ENCODE measurements around the gene LRRC31.

LRRC31 gene

DNA sequence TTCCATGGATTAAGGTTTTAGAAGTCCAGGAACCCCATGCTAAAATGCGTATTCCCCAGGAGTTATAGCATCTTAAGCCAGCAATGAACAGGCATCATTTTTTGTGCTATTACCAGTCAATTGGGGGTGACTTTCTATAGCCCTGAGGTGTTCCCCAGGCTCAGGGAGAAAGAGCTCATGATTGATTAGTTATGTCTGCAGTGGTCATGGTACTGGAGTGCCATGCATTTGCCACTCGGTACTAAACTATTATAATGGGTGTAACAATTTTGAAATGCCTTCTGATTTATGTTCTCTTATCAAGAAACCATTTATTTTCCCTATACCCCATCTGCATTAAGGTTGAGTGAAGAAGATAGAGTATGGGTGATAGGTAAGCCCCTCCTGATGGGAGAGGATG lies 11.9 kb downstream of the LRRC31 start:
- TF ChIP-seq NFIC (IDR thresholded peaks at IDR 0.05) (no peak), EGR1 (IDR thresholded peaks at IDR 0.05) (no peak), YY1 (IDR thresholded peaks at IDR 0.05; ENCODE audit: low read depth) (no peak), FOXM1 (IDR thresholded peaks at IDR 0.05; ENCODE audit: borderline replicate concordance, low read depth) (no peak), ZBTB7A (IDR thresholded peaks at IDR 0.05; ENCODE audit: low read depth) (no peak), CEBPB (IDR thresholded peaks at IDR 0.05) (no peak), TCF12 (IDR thresholded peaks at IDR 0.05; ENCODE audit: low read depth) (no peak), CREB1 (IDR thresholded peaks at IDR 0.05; ENCODE audit: low read depth) (no peak), EP300 (IDR thresholded peaks at IDR 0.05; ENCODE audit: borderline replicate concordance) (no peak), TAF1 (IDR thresholded peaks at IDR 0.05; ENCODE audit: low read depth) (no peak), TEAD4 (IDR thresholded peaks at IDR 0.05) (no peak)
- TF ChIP-seq, protein P1, sequence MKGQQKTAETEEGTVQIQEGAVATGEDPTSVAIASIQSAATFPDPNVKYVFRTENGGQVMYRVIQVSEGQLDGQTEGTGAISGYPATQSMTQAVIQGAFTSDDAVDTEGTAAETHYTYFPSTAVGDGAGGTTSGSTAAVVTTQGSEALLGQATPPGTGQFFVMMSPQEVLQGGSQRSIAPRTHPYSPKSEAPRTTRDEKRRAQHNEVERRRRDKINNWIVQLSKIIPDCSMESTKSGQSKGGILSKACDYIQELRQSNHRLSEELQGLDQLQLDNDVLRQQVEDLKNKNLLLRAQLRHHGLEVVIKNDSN (IDR thresholded peaks at IDR 0.05) = no peak
- TF ChIP-seq, protein P2, sequence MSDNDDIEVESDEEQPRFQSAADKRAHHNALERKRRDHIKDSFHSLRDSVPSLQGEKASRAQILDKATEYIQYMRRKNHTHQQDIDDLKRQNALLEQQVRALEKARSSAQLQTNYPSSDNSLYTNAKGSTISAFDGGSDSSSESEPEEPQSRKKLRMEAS (IDR thresholded peaks at IDR 0.05) = no peak
- TF ChIP-seq, protein P3, sequence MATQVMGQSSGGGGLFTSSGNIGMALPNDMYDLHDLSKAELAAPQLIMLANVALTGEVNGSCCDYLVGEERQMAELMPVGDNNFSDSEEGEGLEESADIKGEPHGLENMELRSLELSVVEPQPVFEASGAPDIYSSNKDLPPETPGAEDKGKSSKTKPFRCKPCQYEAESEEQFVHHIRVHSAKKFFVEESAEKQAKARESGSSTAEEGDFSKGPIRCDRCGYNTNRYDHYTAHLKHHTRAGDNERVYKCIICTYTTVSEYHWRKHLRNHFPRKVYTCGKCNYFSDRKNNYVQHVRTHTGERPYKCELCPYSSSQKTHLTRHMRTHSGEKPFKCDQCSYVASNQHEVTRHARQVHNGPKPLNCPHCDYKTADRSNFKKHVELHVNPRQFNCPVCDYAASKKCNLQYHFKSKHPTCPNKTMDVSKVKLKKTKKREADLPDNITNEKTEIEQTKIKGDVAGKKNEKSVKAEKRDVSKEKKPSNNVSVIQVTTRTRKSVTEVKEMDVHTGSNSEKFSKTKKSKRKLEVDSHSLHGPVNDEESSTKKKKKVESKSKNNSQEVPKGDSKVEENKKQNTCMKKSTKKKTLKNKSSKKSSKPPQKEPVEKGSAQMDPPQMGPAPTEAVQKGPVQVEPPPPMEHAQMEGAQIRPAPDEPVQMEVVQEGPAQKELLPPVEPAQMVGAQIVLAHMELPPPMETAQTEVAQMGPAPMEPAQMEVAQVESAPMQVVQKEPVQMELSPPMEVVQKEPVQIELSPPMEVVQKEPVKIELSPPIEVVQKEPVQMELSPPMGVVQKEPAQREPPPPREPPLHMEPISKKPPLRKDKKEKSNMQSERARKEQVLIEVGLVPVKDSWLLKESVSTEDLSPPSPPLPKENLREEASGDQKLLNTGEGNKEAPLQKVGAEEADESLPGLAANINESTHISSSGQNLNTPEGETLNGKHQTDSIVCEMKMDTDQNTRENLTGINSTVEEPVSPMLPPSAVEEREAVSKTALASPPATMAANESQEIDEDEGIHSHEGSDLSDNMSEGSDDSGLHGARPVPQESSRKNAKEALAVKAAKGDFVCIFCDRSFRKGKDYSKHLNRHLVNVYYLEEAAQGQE (IDR thresholded peaks at IDR 0.05; ENCODE audit: low read depth) = no peak

DNA sequence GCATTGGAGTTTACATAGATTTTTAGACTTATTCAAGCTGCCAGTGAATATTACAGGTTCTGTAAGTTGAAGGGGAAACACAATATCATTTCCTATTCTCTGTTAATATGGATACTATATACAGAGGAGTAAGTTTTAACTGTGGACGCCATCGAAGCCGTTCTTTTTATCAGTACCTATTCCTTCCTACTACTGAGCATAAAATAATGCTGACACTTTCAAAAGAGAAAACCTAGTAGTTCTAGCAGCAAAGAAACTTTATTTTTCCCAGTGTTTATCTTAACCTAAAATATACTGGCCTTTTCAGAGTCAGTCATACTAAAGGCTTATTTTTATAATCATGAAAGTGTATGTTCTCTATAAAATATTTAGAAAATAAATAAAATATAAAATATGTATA lies 14.2 kb downstream of the LRRC31 start:
- TF ChIP-seq NFIC (IDR thresholded peaks at IDR 0.05) (no peak), YY1 (IDR thresholded peaks at IDR 0.05; ENCODE audit: low read depth) (no peak), RAD21 (IDR thresholded peaks at IDR 0.05; ENCODE audit: low read depth) (no peak), CREB1 (IDR thresholded peaks at IDR 0.05; ENCODE audit: low read depth) (no peak), CEBPB (IDR thresholded peaks at IDR 0.05) (no peak), EGR1 (IDR thresholded peaks at IDR 0.05) (no peak)

DNA sequence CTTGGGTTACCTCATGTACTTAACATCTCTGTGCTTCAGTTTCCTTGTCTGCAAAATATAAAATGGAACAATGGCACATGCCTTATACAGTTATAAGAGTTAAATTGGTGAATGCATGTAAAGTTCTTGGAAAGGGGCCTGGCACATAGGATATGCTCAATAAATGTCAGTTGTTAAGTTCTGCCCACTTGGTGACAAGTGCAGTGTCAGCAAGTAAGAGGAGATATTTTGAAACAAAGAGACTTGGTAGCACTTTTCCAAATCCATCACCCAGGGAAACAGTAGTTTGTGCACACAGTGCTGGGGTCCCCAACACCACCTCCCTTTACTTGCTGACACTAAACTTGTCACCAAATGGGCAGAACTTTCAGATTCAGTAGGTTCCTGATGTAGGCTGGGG lies 19.1 kb downstream of the LRRC31 start:
- TF ChIP-seq NFIC (IDR thresholded peaks at IDR 0.05) (no peak), ZBTB7A (IDR thresholded peaks at IDR 0.05; ENCODE audit: low read depth) (no peak), EGR1 (IDR thresholded peaks at IDR 0.05) (no peak), EP300 (IDR thresholded peaks at IDR 0.05; ENCODE audit: borderline replicate concordance) (no peak), TAF1 (IDR thresholded peaks at IDR 0.05; ENCODE audit: low read depth) (no peak), CEBPB (IDR thresholded peaks at IDR 0.05) (no peak), FOXM1 (IDR thresholded peaks at IDR 0.05; ENCODE audit: borderline replicate concordance, low read depth) (no peak), YY1 (IDR thresholded peaks at IDR 0.05; ENCODE audit: low read depth) (no peak), TCF12 (IDR thresholded peaks at IDR 0.05; ENCODE audit: low read depth) (no peak), CREB1 (IDR thresholded peaks at IDR 0.05; ENCODE audit: low read depth) (no peak), RAD21 (IDR thresholded peaks at IDR 0.05; ENCODE audit: low read depth) (no peak), TEAD4 (IDR thresholded peaks at IDR 0.05) (no peak)
- TF ChIP-seq, protein P1 (IDR thresholded peaks at IDR 0.05) = no peak
- TF ChIP-seq, protein P2 (IDR thresholded peaks at IDR 0.05) = no peak
- TF ChIP-seq, protein P3 (IDR thresholded peaks at IDR 0.05; ENCODE audit: low read depth) = no peak

DNA sequence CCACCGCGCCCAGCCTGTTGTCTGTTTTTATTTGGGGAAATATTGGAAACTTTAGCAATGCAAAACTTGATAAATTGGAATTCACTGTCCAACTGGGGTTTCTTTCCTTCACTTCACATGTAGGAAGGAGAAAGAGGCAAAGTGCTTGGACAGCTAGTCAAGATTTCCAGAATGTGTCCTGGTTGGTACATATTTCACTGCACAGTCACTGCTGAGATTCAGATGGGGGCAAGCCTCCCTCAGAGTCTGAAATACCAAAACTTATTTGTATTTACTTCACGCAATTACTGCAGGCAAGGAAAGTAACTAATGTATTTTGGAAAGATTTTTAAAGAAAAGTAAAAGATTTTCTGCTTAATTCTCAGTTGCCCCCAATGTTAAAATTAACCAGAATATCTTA lies 21.0 kb downstream of the LRRC31 start:
- TF ChIP-seq CREB1 (IDR thresholded peaks at IDR 0.05; ENCODE audit: low read depth) (no peak), TEAD4 (IDR thresholded peaks at IDR 0.05) (no peak), TAF1 (IDR thresholded peaks at IDR 0.05; ENCODE audit: low read depth) (no peak), EP300 (IDR thresholded peaks at IDR 0.05; ENCODE audit: borderline replicate concordance) (no peak), ZBTB7A (IDR thresholded peaks at IDR 0.05; ENCODE audit: low read depth) (no peak), NFIC (IDR thresholded peaks at IDR 0.05) (no peak), CEBPB (IDR thresholded peaks at IDR 0.05) (no peak), EGR1 (IDR thresholded peaks at IDR 0.05) (no peak)
- TF ChIP-seq, protein P3 (IDR thresholded peaks at IDR 0.05; ENCODE audit: low read depth) = no peak
- TF ChIP-seq, protein P1 (IDR thresholded peaks at IDR 0.05) = no peak
- TF ChIP-seq, protein P2 (IDR thresholded peaks at IDR 0.05) = no peak

All from Ishikawa (cell line).